Measurements from ENCODE around the gene LMF2.

The LMF2 gene

DNA sequence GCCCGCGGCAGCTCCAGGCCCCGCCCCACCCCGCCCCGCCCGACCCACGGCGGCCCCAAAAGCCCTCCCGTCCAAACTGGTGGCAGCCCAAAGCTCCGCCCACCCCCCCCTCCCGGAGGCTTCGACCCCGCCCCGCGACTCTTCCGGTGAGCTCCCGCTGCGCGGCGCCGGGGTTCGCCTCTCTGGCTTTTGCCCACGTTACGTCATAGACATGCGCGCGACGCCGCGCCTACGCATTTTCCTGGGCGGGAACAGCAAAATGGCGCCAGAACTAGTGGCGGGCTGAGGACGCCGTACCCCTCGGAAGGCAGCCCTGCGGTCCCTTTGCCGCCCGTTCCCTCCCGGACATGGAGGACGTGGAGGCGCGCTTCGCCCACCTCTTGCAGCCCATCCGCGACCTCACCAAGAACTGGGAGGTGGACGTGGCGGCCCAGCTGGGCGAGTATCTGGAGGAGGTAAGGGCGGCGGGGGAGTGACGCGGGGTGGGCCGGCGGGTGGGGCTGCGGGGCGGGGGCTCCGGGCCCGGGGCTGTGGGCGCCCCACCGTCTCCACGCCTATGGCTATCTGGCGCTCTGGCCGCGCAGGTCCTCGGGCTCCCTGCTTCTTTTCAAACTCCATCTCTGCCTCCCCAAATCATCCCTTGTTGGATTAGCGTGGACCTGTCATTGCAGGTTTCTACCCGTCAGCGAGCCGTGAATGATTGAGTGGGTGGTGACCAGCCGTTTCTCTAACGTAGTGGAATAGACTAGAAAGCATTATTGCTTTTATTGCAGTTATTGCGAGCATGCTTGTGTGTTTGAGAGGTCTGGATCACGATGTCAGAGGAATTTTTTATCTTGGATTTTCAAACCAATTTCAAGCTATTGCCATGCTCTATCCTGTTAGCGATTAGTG is 736 bp upstream of the LMF2 start, which contains the start of gene NCAPH2:
Gene NCAPH2 (plus strand): TSS at position 234 of the 894 bp plus-strand sequence. CDS start 114 bp downstream, at position 348.
- peak within 1 kb of the TSS; percentile 78 for H3K27ac ChIP-seq
- TF ChIP-seq CTCF (conservative IDR thresholded peaks at IDR 0.05): no peak

GRCh38 chr22:50506611-50507420 is 686 bp downstream of the LMF2 start:
- TF ChIP-seq CTCF (conservative IDR thresholded peaks at IDR 0.05): no peak
- peak overlapping the region; percentile 59; the same call in 1 of the 2 replicates for H3K27ac ChIP-seq

DNA sequence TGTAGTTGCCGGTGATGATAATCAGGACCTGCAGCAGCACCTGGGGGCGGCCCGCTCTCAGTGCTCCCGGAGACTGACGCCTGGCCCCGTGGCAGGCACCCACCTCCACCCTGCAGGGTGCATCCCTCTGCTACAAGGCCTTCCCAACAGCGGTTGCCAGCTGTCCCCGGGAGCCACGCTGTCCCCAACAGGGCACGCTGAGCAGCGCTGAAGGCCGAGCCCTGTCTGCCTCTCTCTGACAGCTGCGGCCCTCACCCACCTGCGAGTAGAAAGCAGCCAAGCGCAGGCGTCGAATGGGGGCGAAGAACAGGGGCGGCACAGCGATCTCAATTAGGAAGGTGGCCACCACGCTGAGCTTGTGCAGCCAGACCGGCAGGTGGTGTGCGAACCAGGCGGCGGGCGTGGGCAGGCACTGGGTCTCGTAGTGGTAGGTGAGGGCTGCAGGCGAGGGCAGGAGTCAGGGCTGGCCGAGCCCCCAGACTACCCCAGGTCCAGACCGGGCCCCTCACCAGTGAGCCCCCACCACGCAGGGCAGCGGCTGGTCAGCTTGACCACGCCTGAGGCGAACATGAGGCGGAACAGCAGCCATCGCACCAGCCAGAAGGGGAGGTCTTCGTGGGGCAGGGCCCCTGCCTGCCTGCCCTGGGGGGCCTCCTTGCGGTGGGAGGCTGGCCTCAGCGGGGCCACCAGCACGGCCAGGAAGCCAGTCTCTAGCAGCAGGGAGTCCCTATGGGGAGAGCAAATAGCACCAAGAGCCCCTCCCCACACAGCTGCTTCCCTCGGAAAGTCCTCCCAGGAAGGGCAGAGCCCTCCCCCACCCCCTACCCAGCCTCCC is 1.5 kb downstream of the LMF2 start:
- peak overlapping the region; percentile 59; the same call in 1 of the 2 replicates for H3K27ac ChIP-seq
- no peak for TF ChIP-seq CTCF (conservative IDR thresholded peaks at IDR 0.05)

GRCh38 chr22:50505276-50505775 is 2.2 kb downstream of the LMF2 start:
- TF ChIP-seq CTCF (conservative IDR thresholded peaks at IDR 0.05): no peak
- no peak overlapping the region for H3K27ac ChIP-seq

- no peak overlapping the region for H3K27ac ChIP-seq
- TF ChIP-seq CTCF (conservative IDR thresholded peaks at IDR 0.05): no peak
Measured at GRCh38 chr22:50504369-50505211, 2.9 kb downstream of the LMF2 start.

DNA sequence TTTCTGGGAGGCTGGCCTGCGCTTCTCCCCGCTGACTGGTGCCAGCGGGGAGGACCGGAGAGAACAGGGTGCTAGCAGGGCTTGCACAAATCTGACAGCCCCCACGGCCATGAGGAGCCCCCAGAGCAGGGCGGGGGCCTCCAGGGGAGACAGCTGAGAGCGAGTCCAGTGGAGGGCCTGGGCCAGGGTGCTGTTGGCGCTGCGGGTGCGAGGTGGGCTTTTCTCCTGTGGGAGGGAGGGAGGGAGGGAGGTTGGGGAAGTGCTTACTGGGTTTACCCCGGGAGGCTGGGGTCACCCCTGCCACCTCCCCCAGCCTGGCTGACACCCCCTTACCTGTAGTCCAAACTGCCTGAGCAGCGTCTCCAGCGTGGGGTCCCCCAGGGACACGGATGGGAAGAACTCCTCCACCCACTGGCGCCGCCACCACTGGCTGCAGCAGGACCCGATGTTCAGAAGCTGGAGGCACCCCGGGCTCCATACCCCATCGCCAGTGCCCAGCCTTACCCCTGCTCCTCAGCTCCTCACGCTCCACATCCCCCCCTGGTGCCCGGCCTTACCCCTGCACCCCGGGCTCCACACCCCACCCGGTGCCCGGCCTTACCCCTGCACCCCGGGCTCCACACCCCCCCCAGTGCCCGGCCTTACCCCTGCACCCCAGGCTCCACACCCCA is 3.9 kb downstream of the LMF2 start:
- H3K27ac ChIP-seq: no peak overlapping the region
- no peak for TF ChIP-seq CTCF (conservative IDR thresholded peaks at IDR 0.05)
